Activated CD8-positive, alpha-beta T cell treated with anti-CD3 and anti-CD28 coated beads for 36 hours (primary cell): ENCODE measurements around the gene PDZD2. TPM values are rescaled to one million over a fixed set of nuclear protein-coding genes. Genes with fewer than 3 reads are reported as not detected.

Source experiments
- ATAC-seq: fragments of 200-7000 bp; cut with Tn5 transposase; one replicate; pipeline ENCODE4 v1.10.0; 2021; ENCODE audit warnings: mild to moderate bottlenecking, moderate library complexity
- CTCF ChIA-PET: fragments of 350-600 bp; sonication (Branson Sonifier 250); formaldehyde crosslinking; loops from one replicate; lab custom pipeline; 2021; ENCODE audit warnings: antibody characterized with exemption; lab: Charles Lee
- POLR2A ChIA-PET: fragments of 350-600 bp; sonication (Branson Sonifier 250); formaldehyde crosslinking; loops from one replicate; lab custom pipeline; 2021; ENCODE audit warnings: antibody characterized with exemption; lab: Charles Lee
- DNase-seq: peaks from one replicate; pipeline ENCODE4 v3.0.0-alpha.2; 2020
- H3K27ac Mint-ChIP-seq: one replicate; pipeline ENCODE4 v1.8.0; 2021; ENCODE audit warnings: mild to moderate bottlenecking, mixed read lengths
- H3K27me3 Mint-ChIP-seq: one replicate; pipeline ENCODE4 v1.8.0; 2021; ENCODE audit warnings: mixed read lengths
- H3K36me3 Mint-ChIP-seq: one replicate; pipeline ENCODE4 v1.8.0; 2021; ENCODE audit warnings: low read depth, mixed read lengths
- H3K4me1 Mint-ChIP-seq: one replicate; pipeline ENCODE4 v1.8.0; 2021; ENCODE audit warnings: low read depth, mixed read lengths
- H3K4me3 Mint-ChIP-seq: one replicate; pipeline ENCODE4 v1.8.0; 2021; ENCODE audit warnings: mild to moderate bottlenecking, moderate library complexity, mixed read lengths
- H3K9me3 Mint-ChIP-seq: one replicate; pipeline ENCODE4 v1.8.0; 2021; ENCODE audit warnings: mixed read lengths
- intact Hi-C: fragments of 100-400 bp; cut with micrococcal nuclease; formaldehyde crosslinking; loops from one replicate; pipeline ENCODE4 v1.10.0; 2022
- total RNA-seq, 2 experiments: library from RNA; stranded (reverse); gene quantifications; one replicate each; pipeline ENCODE4 v1.2.3, GENCODE V29; 2021
- TF ChIP-seq, protein P1 (sequence below): fragments of 200-600 bp; IDR thresholded peaks from one replicate; pipeline ENCODE4 v1.8.0; 2022; ENCODE audit warnings: antibody characterized with exemption, mild to moderate bottlenecking

PDZD2 gene
- total RNA-seq, 2 experiments from 2014 or later, result not detected

DNA sequence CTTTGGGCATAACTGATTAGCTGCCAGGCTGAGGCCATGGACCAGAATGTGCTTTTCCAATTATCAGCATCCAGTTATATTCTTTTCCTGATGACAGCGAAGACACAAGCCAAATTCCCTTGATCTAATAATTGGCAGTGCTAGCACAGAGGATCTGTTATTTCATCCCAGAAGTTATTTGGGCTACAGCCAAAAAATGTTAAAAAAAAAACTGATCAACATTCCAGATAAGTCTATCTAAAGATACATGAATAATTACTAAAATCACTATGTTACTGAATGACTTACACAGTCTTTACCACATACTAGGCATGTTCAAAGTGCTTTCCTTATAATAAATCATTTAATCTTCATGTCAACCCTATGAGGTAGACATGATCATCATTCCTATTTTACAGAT lies 13.5 kb upstream of the PDZD2 start:
- intact Hi-C loops, result no loop called here

DNA sequence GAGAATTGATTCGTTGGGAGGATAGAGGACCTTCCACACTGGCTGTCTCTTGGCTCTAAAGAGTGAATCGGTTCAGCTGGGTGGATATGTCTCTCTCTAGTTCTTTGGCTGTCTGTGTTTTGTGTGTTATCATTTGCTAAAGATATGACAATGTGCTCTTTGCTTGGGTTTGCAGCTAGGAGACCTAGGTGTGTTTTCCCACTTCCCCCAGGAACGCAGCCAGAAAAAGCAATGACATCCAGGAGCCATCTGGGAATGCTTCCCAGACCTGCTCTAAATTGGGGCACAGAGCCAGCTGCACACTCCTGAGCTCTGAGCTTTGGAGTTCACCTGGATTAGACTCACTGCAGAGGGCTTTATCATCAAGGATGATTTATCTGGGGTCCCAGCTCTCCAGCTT lies 12.8 kb upstream of the PDZD2 start:
- CTCF ChIA-PET, result no interaction called here
- ATAC-seq, result no peak
- DNase-seq, result no peak
- no peaks in the 10 kb centered on the region for H3K36me3 Mint-ChIP-seq
- no peak overlapping the region for H3K4me3 Mint-ChIP-seq
- TF ChIP-seq, protein P1, sequence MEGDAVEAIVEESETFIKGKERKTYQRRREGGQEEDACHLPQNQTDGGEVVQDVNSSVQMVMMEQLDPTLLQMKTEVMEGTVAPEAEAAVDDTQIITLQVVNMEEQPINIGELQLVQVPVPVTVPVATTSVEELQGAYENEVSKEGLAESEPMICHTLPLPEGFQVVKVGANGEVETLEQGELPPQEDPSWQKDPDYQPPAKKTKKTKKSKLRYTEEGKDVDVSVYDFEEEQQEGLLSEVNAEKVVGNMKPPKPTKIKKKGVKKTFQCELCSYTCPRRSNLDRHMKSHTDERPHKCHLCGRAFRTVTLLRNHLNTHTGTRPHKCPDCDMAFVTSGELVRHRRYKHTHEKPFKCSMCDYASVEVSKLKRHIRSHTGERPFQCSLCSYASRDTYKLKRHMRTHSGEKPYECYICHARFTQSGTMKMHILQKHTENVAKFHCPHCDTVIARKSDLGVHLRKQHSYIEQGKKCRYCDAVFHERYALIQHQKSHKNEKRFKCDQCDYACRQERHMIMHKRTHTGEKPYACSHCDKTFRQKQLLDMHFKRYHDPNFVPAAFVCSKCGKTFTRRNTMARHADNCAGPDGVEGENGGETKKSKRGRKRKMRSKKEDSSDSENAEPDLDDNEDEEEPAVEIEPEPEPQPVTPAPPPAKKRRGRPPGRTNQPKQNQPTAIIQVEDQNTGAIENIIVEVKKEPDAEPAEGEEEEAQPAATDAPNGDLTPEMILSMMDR, result no peak
- peaks cover 5% of the 10 kb centered on the region for H3K27me3 Mint-ChIP-seq
- H3K27ac Mint-ChIP-seq, result no peak overlapping the region
- no peaks in the 10 kb centered on the region for H3K4me1 Mint-ChIP-seq
- POLR2A ChIA-PET, result no interaction called here
- intact Hi-C loops, result no loop called here
- H3K9me3 Mint-ChIP-seq, result no peaks in the 10 kb centered on the region

More for the DNA sequence above, 13.5 kb upstream of the PDZD2 start:
- Mint-ChIP-seq H3K4me3 (no peak overlapping the region), H3K9me3 (no peaks in the 10 kb centered on the region), H3K27ac (no peak overlapping the region), H3K36me3 (no peaks in the 10 kb centered on the region), H3K4me1 (no peaks in the 10 kb centered on the region), H3K27me3 (peaks cover 5% of the 10 kb centered on the region)
- ChIA-PET POLR2A (no interaction called here), CTCF (no interaction called here)
- TF ChIP-seq, protein P1, result no peak
- ATAC-seq (no peak), DNase-seq (no peak)

DNA sequence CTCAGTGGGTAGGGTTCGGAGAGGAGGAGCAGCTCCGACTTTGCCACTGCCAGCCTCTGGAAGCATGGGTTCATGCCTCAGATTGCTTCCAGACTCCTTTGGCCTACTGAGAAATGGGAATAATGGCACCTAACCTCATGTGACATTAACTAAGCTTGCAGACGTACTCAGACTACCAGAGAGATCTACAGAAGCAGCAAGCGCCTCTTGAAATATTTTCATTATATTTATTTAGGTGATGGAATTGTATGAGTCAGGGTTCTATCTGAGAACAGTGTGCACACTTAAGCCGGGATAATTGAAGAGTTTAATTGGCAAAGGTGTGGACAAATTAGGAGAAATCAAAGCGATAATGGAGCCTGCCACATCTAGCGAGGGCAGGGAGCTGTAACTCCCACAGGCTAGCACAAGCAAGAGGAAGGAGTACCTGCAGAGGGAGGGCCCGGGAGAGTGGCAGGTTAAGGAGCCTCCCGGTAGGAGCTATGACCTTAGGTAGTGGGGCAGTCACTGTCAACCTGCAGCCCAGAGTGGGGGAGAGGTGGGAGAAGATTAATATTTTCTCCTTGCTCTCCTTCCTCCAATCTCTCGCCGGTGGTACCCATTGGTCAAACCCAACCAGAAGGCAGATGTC lies 12.2 kb upstream of the PDZD2 start:
- Mint-ChIP-seq H3K9me3 (no peaks in the 10 kb centered on the region), H3K27ac (no peak overlapping the region), H3K27me3 (peaks cover 5% of the 10 kb centered on the region), H3K4me3 (no peak overlapping the region), H3K36me3 (no peaks in the 10 kb centered on the region), H3K4me1 (no peaks in the 10 kb centered on the region)
- TF ChIP-seq, protein P1, result no peak
- intact Hi-C loops, result no loop called here
- ATAC-seq (no peak), DNase-seq (no peak)
- POLR2A ChIA-PET, result no interaction called here
- CTCF ChIA-PET, result interaction anchor here (0.7 kb wide), 1 partner anchor 12 kb away, joined by 3 read pairs; no protein-coding TSS in a partner anchor

DNA sequence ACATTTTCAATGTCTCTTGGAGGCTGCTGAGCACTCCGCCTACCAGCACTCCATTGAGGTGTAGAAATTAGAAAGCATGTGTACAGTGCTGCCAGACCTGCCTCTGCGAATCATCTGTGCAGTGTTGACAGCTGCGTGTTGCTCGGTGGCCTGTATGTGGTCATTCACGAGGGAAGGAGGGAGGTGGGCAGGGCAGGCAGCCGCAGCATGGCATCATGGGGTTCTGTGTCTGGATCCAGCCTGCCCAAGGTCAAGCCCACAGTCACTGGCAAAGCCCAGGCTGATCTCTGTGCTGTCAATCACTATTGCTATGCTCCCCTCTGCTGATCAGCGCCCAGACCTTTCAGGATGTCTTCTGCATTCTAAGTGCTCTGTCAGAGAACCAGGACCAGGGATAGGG lies 8.0 kb upstream of the PDZD2 start:
- no peaks in the 10 kb centered on the region for H3K36me3 Mint-ChIP-seq
- ChIA-PET CTCF (no interaction called here), POLR2A (no interaction called here)
- H3K9me3 Mint-ChIP-seq, result no peaks in the 10 kb centered on the region
- H3K27ac Mint-ChIP-seq, result no peak overlapping the region
- TF ChIP-seq, protein P1, result no peak
- H3K4me3 Mint-ChIP-seq, result no peak overlapping the region
- DNase-seq (no peak), ATAC-seq (no peak)
- H3K4me1 Mint-ChIP-seq, result no peaks in the 10 kb centered on the region
- intact Hi-C loops, result no loop called here
- peaks cover 7% of the 10 kb centered on the region for H3K27me3 Mint-ChIP-seq

DNA sequence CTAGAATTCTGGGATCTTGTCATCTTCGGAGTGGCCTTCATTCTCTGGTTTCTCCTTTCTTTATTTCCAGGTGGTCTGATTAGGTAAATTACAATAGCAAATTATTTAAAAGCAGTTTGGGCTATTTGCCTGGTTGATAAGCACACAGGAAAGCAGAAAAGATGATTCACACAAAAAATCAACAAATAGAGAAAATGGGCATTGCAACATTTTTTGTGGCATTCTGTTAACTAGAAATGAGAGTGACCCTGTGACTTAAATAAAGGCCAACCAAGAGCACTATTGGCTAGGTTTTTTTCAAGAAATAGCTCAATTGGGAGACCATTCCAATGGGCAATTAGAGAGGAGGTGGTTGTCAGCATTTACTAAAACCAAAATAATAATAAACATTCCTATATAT lies 6.5 kb upstream of the PDZD2 start:
- ChIA-PET CTCF (no interaction called here), POLR2A (no interaction called here)
- peaks cover 2% of the 10 kb centered on the region for H3K4me1 Mint-ChIP-seq
- H3K4me3 Mint-ChIP-seq, result no peak overlapping the region
- no peaks in the 10 kb centered on the region for H3K9me3 Mint-ChIP-seq
- peaks cover 13% of the 10 kb centered on the region for H3K27me3 Mint-ChIP-seq
- DNase-seq (no peak), ATAC-seq (no peak)
- TF ChIP-seq, protein P1, result no peak
- no peaks in the 10 kb centered on the region for H3K36me3 Mint-ChIP-seq
- H3K27ac Mint-ChIP-seq, result no peak overlapping the region
- intact Hi-C loops, result no loop called here
